ENCODE measurements around the gene FADS3.

The FADS3 gene

DNA sequence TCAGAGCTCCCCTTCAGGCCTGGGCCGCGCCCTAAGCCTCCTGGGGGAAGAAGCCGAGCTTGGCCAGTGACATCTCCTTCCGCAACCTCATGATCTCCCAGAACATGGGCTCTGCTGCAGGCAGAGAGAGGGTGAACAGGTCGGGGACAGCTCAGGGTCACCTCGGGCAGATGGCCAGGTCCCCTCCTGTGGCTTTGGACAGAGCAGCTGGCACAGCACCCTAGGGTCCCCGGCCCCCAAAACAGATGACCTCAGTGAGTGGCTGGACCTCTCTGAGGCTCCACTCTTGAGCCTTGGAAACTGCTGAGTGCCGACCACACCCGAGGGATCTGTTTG lies 6.9 kb upstream of the FADS3 start:
- no peak for DNase-seq (ENCODE audit: low read depth)

DNA sequence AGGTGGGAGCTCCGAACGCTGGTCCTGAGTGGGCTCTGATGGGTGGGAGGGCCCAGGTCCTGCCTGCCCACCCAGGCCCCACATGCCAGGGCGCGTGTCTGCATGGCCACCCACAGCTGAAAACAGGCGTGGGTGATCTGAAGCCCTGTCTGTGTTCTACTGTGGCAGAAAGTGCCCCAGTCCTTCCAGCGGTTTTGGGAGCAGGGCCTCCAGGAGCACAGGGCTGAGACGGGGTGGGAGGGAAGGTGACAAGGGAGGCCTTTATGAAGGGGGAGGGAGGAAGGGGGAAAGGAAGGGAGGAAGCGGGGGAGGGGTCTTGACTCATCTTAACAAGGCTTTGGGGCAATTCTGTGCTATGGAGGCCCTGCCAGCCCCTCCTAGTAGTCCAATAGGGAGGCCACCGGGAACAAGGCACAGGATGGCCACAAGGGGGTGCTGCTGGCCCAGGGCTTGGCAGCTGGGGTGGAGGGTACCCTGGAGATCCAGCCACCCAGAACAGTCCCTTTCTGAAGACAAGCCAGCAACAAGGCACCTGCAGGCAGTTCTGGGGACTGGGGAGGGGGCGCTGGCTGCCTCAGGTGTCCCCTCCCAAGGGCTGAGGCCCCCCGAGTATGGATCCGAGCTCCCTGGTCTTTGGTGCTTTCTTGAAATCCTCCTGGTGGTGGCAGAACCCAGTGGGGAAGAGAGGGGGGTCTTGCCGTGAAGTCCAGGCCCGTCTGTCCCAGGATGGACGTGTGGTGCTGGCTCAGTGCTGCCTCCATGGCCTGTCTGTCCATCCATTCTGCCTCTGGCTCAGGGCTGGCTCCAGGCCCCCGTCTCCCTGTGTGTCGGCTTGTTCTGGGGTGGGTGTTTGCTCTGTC lies 6.3 kb upstream of the FADS3 start:
- DNase-seq (ENCODE audit: low read depth): peak; percentile 70

DNA sequence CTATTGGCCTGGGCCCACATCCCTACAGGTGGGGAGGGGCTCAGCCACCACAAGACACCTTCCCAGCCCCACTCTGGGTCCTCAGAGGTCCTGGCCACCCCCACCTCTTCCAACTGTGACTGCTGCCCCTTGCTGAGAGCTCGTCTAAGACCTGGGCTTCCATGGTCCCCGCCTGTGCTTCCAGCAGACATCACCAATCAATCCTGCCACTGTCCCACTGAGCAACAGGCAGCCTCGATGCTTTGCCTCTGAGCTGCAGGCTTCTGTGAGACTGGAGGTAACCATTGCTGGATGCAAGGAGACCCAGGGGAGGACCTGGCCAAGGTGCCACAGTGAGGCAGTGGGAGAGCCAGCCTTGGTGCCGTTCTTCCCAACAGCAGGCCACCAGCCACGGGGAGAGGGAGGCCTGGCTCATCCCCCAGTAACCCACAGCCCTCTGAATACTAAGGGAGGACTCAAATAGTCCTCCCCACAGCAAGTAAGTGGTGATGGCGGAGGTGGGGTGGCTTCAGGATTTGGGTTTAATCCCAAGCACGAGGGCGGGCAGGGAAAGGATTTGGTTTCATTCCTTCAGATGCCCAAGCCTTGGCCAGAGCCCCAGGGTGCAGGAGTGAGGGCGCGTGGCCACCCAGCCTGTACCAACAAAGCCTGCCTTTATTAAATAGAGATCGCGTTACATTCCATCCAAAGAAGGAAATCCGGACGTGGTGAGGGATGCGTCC lies 5.5 kb upstream of the FADS3 start:
- no peak for DNase-seq (ENCODE audit: low read depth)

DNA sequence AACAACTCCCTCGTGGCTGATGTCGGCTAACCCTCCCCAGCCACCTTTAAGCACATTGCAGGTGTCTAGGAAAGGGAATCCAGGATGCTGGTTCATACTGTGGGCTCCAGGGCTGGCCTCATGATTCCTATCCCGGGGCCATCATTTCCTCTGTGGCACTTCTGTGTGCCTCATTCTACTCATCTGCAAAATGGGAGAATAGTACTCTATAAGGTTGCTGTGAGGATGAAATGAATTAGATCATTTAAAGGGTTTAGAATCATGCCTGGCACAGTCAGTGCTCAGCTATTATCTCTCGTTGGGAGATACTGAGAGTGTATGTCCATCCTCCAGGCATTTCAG lies 4.3 kb upstream of the FADS3 start:
- DNase-seq (ENCODE audit: low read depth): no peak

DNA sequence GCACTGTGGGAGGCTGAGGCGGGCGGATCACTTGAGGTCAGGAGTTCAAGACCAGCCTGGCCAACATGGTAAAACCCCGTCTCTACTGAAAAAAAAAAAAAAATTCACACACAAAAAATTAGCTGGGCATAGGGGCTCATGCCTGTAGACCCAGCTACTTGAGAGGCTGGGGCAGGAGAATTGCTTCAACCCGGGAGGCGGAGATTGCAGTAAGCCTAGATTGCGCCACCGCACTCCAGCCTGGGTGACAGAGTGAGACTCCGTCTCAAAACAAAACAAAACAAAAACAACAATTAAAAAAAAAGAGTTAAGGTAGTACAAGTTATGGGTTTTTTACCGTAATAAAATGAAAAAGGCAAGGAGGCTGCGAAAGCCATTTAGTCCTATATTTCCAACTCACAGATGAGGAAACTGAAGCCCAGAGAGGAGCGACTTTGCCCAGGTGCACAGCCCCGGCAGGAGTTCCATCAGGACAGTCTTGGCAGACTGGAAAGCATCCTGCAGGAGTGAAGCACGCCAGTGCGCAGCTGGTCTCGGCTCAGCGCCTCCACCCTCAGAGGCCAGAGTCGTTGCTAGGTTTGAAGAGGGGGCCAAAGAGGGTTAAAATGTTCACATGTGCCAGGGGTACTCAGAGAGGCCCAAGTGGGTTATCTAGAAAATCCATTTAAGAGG lies 3.8 kb upstream of the FADS3 start:
- DNase-seq (ENCODE audit: low read depth): no peak

DNA sequence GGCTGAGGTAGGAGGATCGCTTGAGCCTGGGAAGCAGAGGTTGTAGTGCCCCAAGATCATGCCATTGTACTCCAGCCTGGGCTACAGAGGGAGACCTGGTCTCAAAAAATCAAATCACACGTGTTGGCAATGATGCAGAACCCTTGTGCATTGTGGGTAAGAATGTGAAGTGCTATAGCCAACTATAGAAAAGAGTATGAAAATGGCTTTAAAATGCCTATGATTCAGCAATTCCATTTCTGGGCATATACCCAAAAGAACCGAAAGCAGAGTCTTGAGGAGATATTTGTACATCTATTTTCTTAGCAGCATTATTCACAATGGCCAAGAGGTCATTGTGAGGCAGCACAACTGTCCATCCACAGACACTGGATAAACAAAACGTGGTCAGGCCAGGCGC lies 2.6 kb upstream of the FADS3 start:
- peak; percentile 95 for DNase-seq (ENCODE audit: low read depth)

DNA sequence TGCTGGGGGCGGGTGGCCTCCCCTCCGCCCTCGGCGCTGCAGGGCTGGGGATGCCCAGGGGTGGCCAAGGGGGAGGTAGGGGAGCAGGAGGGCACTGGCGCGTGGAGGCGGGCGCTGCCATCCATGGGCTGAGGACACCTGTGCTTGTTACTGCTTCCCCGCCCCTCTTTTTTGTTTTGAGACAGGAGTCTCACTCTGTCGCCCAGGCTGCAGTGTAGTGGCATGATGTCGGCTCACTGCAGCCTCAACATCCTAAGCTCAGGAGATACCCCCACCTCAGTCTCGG lies 683 bp upstream of the FADS3 start:
- no peak for DNase-seq (ENCODE audit: low read depth)

DNA sequence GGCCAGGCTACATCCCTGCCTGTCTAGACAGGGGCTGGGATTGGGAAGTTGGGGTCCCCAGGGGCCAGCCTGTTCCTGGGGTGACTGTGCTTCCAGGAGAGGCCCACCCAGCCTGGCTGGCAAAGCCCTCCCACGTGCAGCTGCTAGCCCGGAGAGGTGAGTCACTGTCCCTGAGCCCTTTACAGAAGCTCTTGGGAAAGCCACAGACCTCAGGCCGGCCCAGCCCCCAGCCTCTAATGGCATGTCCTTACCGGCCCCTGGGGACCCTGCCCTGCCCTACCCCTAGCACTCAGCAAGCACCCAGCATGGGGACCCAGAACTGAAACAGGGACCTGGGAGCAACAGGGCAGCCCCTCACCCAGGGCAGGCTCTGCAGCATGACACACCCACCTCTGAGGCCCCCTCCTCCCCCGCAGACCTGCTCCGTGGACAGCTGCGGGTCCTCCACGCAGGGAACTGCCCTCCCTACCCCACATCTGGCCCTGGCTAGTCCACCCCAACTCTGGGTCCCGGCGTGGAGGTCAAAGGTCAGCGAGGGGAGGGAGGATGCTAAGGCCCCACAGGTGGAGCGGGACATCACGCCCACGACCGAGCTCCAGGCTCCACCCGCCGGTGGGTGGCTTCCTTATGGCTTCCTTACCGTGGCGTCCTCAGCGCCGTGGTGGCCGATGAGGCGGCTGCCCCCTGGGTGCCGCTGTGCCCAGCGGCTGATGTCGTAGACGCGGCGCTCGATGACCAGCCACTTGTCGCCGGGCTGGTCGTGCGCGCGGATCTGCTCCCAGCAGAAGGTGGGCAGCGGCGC lies 615 bp downstream of the FADS3 start:
- DNase-seq (ENCODE audit: low read depth): peak; percentile 87

DNA sequence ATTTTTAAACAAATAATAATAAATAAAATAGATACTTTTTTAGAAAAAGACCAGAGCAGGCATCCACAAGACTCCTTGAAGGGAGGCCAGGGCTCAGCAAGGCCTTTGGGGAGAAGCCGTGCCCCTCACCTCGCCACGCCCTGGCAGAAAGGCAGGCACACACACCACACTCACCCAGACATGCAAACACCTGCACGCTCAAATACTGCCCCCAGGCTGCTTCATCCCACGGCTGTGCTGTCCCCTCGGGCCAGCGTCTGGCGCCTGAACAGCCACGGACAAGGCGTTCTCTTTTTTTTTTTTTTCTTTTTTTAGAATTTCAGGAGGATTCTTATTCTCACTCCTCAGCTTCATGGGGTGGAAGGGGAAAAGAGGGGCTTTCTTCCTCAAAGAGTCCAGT lies 1.5 kb downstream of the FADS3 start:
- no peak for DNase-seq (ENCODE audit: low read depth)

DNA sequence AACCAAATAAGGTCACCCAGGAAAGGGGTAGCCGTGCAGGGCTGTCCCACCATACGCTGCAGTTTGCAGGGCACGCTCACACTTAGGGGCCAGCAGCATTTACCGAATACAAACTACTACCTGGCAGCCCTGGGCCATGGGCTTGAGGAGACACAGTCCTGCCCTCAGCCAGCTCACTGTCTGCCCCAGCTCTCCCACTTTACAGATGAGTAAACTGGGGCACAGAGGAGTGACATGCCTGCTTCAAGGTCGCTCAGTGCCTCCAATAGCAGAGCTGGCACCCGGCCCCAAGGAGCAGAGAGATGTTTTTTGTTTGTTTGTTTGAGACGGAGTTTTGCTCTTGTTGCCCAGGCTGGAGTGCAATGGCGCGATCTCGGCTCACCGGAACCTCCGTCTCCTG lies 2.8 kb downstream of the FADS3 start:
- DNase-seq (ENCODE audit: low read depth): no peak

DNA sequence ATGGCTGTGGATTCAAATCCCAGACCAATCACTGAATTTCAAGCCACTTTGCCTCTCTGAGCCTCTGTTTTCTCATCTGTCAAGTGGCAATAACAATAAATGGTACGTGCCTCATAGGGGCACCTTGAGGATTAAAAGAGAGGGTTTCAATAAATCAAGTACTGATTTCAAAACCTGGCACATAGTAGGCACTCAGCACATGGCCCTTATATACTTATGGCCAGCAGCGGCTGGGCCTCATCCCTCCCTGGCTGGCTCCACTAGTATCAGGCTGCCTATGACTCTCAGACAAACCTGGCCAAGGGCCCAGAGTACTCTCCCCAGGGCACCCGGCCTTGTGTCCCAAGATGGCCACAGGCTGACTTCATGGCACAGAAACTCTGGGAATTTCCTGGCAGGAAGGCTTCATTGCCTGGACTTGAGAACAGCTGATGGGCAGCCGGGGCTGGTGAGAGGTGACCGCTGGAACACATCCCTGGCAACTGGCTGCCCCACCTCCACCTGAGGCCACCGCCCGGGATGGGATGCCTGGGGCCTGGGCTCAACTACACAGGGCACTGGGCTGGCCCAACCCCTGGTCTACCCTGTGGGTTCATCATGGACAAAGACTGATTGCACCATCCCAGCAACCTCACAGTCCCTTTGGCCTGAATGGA lies 3.4 kb downstream of the FADS3 start:
- DNase-seq (ENCODE audit: low read depth): peak; percentile 98

DNA sequence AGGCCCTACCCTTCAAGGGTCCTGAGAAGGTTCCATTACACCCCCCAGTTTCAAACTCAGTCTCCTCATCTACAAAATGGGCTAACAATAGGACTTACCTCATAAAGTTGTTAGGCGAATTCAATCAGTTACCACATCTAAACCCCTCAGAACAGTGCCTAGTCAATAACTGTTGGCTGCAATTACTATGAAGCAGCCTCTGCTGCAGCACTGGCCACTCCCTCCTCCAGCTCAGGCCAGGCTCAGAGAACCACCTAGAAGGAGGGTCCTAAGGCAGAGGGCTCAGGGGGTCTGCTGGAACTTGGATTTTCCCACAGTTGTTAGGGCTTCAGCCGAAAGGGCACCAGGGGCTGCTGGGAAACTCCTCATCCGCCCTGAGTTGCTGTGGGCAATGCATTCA lies 4.7 kb downstream of the FADS3 start:
- no peak for DNase-seq (ENCODE audit: low read depth)

DNA sequence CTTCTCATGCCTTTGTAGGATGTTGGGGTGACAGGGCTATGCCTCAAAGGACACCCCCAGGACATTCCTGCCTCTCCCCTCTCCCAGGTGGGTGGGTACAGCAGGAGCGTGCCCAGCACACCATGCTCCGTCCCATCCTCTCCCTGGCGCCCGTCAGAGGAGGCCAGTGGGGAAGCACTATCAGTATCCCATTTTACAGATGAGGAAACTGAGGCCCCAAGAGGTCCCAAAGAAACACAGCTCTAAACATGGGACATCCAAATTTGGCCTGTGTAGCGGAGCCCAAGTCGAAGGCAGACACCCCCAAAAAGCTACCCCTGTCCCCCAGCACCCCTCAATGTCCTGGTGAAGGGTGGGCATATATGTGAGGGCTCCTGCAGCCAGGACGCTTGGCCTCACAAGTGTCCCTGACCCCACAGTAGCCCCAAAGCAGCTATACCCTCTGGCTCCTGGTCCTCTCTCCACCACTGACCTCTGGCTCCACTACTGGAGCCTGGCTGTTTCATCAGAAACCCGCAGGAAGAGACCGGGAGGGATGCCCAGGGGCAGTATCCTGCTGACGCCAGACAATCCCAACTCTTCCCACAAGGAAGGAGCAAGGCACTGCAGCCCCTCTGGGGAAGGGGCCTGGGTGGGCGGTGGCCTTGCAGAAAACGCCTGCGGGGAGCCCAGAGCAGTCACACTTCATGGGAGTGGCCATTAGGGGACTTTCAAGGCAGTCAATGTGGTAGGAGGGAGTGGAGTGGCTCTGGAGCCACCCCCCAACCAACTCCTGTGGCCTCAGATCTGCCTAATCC lies 5.4 kb downstream of the FADS3 start:
- DNase-seq (ENCODE audit: low read depth): no peak

DNA sequence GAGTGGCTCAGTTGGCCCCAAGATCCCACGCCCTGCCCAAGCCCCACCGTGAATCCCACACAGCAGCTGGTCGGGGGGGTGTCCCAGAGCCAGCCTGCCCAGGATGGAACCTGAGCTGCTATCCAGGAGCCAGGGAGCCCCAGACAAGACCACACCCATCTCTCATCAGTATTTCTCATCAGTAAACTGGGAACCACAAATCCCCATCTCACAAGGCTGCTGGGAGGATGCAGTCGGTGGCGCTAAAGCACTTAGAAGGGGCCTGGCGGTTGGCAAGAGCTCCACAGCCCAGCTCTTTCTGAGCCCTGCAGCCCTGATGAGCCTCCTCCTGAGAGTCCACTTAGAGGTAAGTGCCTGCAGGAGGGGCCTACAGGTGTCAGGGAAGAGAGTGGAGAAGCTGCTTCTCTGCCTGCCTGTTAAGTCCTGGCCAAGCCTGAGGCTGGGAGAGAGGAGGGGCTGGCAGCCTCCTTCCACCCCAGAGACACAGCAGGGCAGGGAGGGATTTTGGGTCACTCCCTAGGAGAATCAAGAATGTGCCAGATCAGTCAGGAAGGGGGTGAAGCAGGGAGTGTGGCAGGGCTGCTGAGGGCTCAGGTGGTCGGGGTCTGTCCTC lies 6.1 kb downstream of the FADS3 start:
- DNase-seq (ENCODE audit: low read depth): no peak

DNA sequence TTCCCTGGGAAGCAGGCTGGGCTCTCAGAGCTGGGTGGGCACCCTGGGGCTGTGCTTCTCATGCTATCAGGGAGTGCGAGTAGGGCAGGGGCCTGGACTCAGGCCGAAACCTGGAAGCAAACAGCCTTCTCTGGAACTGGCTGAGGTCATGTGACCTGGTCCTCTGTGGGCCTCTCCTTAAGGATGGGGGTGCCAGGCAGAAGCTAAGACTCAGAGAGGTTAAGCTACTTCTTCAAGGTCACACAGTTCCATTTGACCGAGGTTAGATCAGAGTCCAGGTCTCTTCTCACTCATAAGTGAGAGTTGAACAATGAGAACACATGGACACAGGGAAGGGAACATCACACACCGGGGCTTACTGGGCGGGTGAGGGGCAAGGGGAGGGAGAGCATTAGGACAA lies 7.4 kb downstream of the FADS3 start:
- no peak for DNase-seq (ENCODE audit: low read depth)

DNA sequence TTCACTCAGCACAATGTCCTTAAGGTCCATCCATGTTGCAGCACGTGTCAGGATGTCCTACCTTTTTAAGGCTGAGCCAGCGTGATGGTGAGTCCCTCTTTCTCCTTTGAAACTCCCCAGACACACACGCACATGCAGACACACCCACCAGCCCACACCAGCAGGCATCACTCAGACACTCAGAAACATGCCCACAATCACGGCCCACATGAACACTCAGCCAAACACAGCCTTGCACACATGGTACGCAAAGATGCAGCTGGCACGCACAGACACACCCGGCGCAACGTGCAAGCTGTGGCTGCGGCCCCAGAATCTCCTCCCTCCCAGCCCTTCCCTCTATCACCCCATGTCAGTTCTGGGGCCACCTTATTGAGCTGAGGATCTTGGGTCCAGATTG lies 8.0 kb downstream of the FADS3 start:
- DNase-seq (ENCODE audit: low read depth): no peak

DNA sequence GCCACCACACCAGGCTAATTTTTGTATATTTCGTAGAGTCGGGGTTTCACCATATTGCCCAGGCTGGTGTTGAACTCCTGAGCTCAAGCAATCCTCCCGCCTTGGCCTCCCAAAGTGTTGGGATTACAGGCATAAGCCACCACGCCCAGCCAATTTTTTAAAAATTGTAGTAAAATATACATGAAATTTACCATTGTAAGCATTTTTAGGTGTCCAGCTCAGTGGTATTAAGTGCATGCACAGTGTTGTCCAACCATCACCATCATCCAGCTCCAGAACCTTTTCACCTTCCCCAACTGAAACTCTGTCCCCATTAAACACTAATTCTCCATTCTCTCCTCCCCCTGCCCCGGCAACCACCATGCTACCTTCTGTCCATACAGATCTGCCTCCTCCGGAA lies 8.5 kb downstream of the FADS3 start:
- DNase-seq (ENCODE audit: low read depth): no peak

DNA sequence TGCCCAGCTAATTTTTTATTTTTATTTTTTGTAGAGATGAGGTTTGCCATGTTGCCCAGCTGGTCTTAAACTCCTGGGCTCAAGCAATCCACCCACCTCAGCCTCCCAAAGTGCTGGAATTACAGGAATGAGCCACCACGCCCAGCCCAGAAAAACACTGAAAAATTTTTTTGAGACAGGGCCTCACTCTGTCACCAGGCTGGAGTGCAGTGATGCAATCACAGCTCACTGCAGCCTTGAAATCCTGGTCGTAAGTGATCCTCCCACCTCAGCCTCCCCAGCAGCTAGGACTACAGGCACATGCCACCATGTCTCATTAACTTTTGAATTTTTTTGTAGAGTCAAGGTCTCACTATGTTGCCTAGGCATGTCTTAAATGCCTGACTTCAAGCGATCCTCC lies 9.1 kb downstream of the FADS3 start:
- DNase-seq (ENCODE audit: low read depth): peak; percentile 66

DNA sequence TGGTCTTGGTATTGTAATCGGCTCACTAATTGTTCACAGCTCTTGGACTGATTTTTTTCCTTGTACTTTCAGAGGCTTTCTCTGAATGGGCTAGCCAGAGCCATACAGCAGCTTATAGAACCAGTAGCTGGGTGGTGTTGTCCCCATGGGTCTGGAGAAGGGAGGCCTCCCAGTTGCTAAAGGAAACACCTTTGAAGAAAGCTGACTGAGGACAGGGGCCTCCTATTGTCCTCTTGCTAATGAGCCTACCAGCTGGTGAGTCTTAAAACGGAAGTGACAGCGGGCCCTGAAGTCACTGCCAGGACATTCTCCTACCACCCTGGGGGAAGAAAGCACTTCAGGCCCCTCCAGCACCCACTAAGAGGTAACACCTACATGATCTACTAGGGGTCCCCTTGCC lies 9.9 kb downstream of the FADS3 start:
- no peak for DNase-seq (ENCODE audit: low read depth)

DNA sequence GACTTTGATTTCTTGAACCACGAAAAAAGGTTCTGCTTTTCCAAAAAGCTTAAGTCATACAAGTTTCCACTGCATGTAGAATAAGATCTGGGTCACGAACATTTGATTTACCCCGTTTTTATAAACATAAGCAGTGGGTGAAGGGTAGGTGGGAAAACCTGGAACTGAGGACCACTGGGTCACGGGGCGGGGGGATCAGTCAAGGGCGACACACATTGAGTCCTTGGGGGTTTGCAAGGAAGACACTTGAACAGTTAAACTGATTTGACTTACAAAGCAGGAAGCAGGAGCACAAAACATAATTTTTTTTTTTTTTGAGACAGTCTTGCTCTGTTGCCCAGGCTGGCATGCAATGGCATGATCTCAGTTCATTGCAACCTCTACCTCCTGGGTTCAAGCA lies 10.9 kb downstream of the FADS3 start:
- no peak for DNase-seq (ENCODE audit: low read depth)

DNA sequence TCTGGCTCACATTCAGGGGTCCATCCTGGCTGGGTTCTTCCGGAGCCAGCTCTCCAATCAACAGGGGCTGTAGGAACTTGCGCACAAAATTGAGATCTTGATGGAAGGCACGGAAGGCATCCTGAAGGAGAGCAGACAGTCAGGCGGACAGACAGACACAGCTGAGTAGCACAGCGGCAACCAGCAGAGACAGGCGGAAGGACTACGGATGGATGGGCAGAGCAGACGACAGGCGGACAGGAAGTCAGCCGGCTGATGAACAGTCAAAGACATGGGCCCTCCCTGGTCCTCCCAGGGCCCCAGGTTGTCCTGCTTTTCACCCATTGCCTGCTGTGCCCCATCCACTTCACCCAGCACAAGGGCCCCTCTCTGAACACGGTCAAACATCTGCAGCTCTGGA lies 11.3 kb downstream of the FADS3 start:
- DNase-seq (ENCODE audit: low read depth): no peak

Data from EH (cell line).